Breast epithelium (tissue), 4 donors: Measurements from ENCODE around the gene SNX6. TPM values are rescaled to one million over a fixed set of nuclear protein-coding genes. Genes with fewer than 3 reads are reported as not detected.

Experiments used
- DNase-seq, 2 donors: peaks; one replicate each; pipeline ENCODE4 v3.0.0-alpha.2; 2019; ENCODE audit warnings: low spot score in 2 of 2
- H3K27ac ChIP-seq, 2 donors: fragments of 200-600 bp; sonication (generic) in 1 of 2; one replicate each; pipeline ENCODE4 v1.5.1; 2016 to 2019; ENCODE audit warnings: mild to moderate bottlenecking in 1 of 2
- H3K27me3 ChIP-seq, 2 donors: fragments of 200-600 bp; sonication (generic) in 1 of 2; one replicate each; pipeline versions ENCODE4 v1.5.1 to v1.6.0; 2017 to 2019; ENCODE audit warnings: control low read depth in 1 of 2, mild to moderate bottlenecking in 1 of 2
- H3K36me3 ChIP-seq: fragments of 200-600 bp; one replicate; pipeline ENCODE4 v1.5.1; 2019
- H3K4me1 ChIP-seq, 2 donors: fragments of 200-600 bp; sonication (generic); one replicate each; pipeline ENCODE4 v1.5.1; 2016 to 2019; ENCODE audit warnings: control low read depth in 1 of 2
- H3K4me3 ChIP-seq, 3 donors: fragments of 200-600 bp; sonication (generic); 1 replicate in 2 of 3; 2 replicates in 1 of 3; pipeline ENCODE4 v1.5.1; 2016 to 2019; ENCODE audit warnings: mild to moderate bottlenecking in 3 of 3, moderate library complexity in 2 of 3
- H3K9me3 ChIP-seq, 2 donors: fragments of 200-600 bp; sonication (generic) in 1 of 2; one replicate each; pipeline ENCODE4 v1.5.1; 2016 to 2019; ENCODE audit warnings: control low read depth in 1 of 2
- CTCF ChIP-seq, 3 donors: fragments of 450-650 bp; IDR thresholded peaks; one replicate each; pipeline ENCODE4 v1.5.1; 2016 to 2017; ENCODE audit warnings: antibody characterized with exemption in 3 of 3, mild to moderate bottlenecking in 3 of 3, moderate library complexity in 3 of 3
- POLR2A ChIP-seq: fragments of 450-650 bp; IDR thresholded peaks from one replicate; pipeline ENCODE4 v1.6.1; 2016; ENCODE audit warnings: antibody characterized with exemption, mild to moderate bottlenecking, moderate library complexity
- POLR2AphosphoS5 ChIP-seq, 3 donors: sonication (generic); formaldehyde crosslinking; IDR thresholded peaks; one replicate each; pipeline ENCODE4 v1.6.1; 2017; ENCODE audit warnings: antibody characterized with exemption in 3 of 3
- intact Hi-C: fragments of 100-400 bp; cut with DNase I; formaldehyde crosslinking; loops from one replicate; pipeline ENCODE4 v1.15.1; 2023; ENCODE audit warnings: low total_unique reads
- total RNA-seq, 3 donors: library from RNA; depleted of rRNA; stranded (reverse); fragments of >200 nt; gene quantifications; one replicate each; pipeline ENCODE4 v1.1.0, GENCODE V29; 2016

The SNX6 gene
- total RNA-seq, 3 donors from 2014 or later = 64.2 to 129 (median 127) TPM

DNA sequence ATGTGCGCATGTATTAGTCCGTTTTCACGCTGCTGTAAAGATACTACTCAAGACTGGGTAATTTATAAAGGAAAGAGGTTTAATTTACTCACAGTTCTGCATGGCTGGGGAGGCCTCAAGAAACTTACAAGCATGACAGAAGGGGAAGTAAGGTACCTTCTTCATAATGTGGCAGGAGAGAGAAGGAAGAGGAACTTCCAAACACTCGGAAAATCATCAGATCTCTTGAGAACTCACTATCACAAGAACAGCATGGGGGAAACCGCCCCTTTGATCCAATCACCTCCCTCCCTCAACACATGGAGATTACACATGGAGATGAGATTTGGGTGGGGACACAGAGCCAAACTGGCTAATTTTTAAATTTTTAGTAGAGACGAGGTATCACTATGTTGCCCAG lies 41.8 kb upstream of the SNX6 start:
- no peaks in the 10 kb centered on the region for H3K9me3 ChIP-seq
- H3K27me3 ChIP-seq = no peaks in the 10 kb centered on the region
- H3K4me1 ChIP-seq = no peaks in the 10 kb centered on the region
- no peak overlapping the region for H3K27ac ChIP-seq
- no peak overlapping the region for H3K4me3 ChIP-seq
- no peaks in the 10 kb centered on the region for H3K36me3 ChIP-seq
- intact Hi-C loops = no loop called here
- TF ChIP-seq POLR2A = no peak
- no peak for DNase-seq

DNA sequence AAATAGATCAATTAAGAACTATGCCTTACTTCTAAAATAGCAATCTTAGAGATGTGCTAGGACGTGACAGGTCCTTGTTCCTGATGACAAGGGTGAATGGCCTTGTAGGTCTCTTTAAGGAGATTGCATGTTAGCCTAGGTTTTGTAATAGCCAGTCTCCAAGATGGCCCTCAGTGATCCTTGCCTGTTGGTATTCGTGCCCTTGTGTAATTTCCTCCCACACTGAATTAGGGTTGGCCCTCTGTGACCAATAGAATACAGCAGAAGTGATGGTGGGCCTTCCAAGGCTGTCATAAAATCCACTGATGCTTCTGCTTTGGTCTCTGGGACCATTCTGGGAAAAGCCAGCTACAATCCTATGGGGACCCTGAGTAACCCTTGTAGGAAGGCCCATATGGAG lies 38.2 kb upstream of the SNX6 start:
- TF ChIP-seq POLR2A = no peak
- TF ChIP-seq POLR2AphosphoS5 (IDR thresholded peaks at IDR 0.05) = no peak
- TF ChIP-seq CTCF (IDR thresholded peaks at IDR 0.05) = no peak
- Histone ChIP-seq H3K27ac (no peak overlapping the region), H3K9me3 (no peaks in the 10 kb centered on the region), H3K36me3 (no peaks in the 10 kb centered on the region), H3K4me1 (no peaks in the 10 kb centered on the region), H3K4me3 (no peak overlapping the region), H3K27me3 (no peaks in the 10 kb centered on the region)
- intact Hi-C loops = no loop called here
- DNase-seq = no peak

DNA sequence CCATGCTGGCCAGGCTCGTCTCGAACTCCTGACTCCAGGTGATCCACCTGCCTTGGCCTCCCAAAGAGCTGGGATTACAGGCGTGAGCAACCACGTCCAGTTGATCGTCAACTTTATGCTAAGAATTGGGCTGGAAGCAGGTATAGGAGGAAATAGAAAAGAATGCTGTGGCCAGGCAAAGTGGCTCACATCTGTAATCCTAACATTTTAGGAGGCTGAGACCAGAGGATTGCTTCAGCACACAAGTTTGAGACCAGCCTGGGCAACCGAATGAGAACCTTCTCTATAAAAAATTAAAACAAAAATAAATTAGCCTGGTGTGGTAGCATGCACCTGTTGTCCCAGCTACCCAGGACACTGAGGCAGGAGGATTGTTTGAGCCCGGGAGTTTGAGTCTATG lies 37.1 kb upstream of the SNX6 start:
- intact Hi-C loops = no loop called here
- Histone ChIP-seq H3K4me1 (no peaks in the 10 kb centered on the region), H3K9me3 (no peaks in the 10 kb centered on the region), H3K27me3 (no peaks in the 10 kb centered on the region), H3K27ac (no peak overlapping the region), H3K36me3 (no peaks in the 10 kb centered on the region), H3K4me3 (no peak overlapping the region)
- TF ChIP-seq POLR2AphosphoS5 (IDR thresholded peaks at IDR 0.05) = no peak
- no peak for TF ChIP-seq CTCF (IDR thresholded peaks at IDR 0.05)
- TF ChIP-seq POLR2A = no peak
- DNase-seq = no peak

GRCh38 chr14:34665785-34666435 lies 36.0 kb upstream of the SNX6 start:
- TF ChIP-seq POLR2AphosphoS5 (IDR thresholded peaks at IDR 0.05) (no peak), CTCF (IDR thresholded peaks at IDR 0.05) (no peak), POLR2A (no peak)
- no peak for DNase-seq
- no peak overlapping the region for H3K27ac ChIP-seq
- H3K4me3 ChIP-seq = no peak overlapping the region
- intact Hi-C loops = no loop called here
- H3K4me1 ChIP-seq = no peaks in the 10 kb centered on the region
- peaks cover 0 to 3% of the 10 kb centered on the region in 2 donors for H3K9me3 ChIP-seq
- no peaks in the 10 kb centered on the region for H3K36me3 ChIP-seq
- H3K27me3 ChIP-seq = no peaks in the 10 kb centered on the region

DNA sequence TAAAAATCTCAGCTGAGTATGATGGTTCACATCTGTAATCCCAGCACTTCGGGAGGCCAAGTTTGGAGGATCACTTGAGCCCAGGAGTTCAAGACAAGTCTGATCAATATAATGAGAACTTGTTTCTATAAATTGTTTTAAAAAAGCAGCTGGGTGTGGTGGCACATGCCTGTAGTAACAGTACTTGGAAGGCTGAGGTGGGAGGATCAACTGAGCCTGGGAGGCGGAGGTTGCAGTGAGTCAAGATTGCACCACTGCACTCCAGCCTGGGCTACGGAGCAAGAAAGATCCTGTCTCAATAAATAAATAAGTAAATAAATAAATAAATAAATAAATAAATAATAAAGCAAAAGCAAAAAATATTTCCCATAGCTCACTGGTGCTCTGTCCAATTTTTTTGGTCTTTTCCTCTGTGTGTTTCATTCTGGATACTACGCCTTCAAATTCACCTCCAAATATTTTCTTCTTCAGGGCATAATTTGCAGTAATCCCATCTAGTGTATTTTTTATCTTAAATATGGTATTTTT lies 32.7 kb upstream of the SNX6 start:
- DNase-seq = no peak
- TF ChIP-seq CTCF (IDR thresholded peaks at IDR 0.05) = no peak
- no peak for TF ChIP-seq POLR2AphosphoS5 (IDR thresholded peaks at IDR 0.05)
- TF ChIP-seq POLR2A = no peak
- intact Hi-C loops = no loop called here
- Histone ChIP-seq H3K36me3 (no peaks in the 10 kb centered on the region), H3K4me3 (no peak overlapping the region), H3K27me3 (no peaks in the 10 kb centered on the region), H3K9me3 (peaks cover 0 to 8% of the 10 kb centered on the region in 2 donors), H3K27ac (no peak overlapping the region), H3K4me1 (no peaks in the 10 kb centered on the region)
